Measurements from ENCODE around the gene CIAO1. TPM values are rescaled to one million over a fixed set of nuclear protein-coding genes. Genes with fewer than 3 reads are reported as not detected.

CIAO1 gene
- total and polyA plus RNA-seq, 2 of the 4 experiments (the other 2 are of a cell fraction), result 81.1 to 94.3 TPM

- Histone ChIP-seq H2AK9ac (replicated peaks; ENCODE audit: low read depth, low read length, poor library complexity) (no peak overlapping the region), H3K14ac (replicated peaks; ENCODE audit: low read depth, low read length) (no peak overlapping the region), H2BK5ac (ENCODE audit: low read depth, low read length, poor library complexity, severe bottlenecking) (no peak overlapping the region), H3K4me2 (ENCODE audit: low read depth, low read length) (no peak overlapping the region), H2AFZ (replicated peaks; ENCODE audit: low read length, poor library complexity) (no peak overlapping the region), H3K27ac (ENCODE audit: insufficient read depth, low read length) (no peak overlapping the region), H3K4ac (ENCODE audit: low read depth, low read length) (no peak overlapping the region), H2AK5ac (ENCODE audit: low read depth, low read length) (no peak overlapping the region), H3K23ac (ENCODE audit: low read depth, low read length) (no peak overlapping the region), H3K79me1 (ENCODE audit: low read depth in 1 of 2, low read length in 2 of 2) (no peaks in the 10 kb centered on the region; a peak in 1 of 4 replicates), H2BK120ac (ENCODE audit: low read depth, low read length) (no peak overlapping the region), H3K9ac (ENCODE audit: low read depth, low read length) (no peak overlapping the region), H4K91ac (ENCODE audit: insufficient read depth, low read depth, low read length) (no peak overlapping the region), H3K56ac (ENCODE audit: extremely low read depth, insufficient read depth, low read length) (no peak overlapping the region), H3K4me3 (ENCODE audit: insufficient read depth, low read depth, low read length) (no peak overlapping the region), H3K4me1 (ENCODE audit: control insufficient read depth, insufficient read depth, low read length) (no peaks in the 10 kb centered on the region), H4K5ac (ENCODE audit: low read depth, low read length) (no peak overlapping the region), H4K20me1 (ENCODE audit: insufficient read depth, low read length) (no peaks in the 10 kb centered on the region), H3K18ac (ENCODE audit: low read depth, low read length) (no peak overlapping the region), H3K27me3 (ENCODE audit: control insufficient read depth, insufficient read depth, low read length) (no peaks in the 10 kb centered on the region), H3K36me3 (ENCODE audit: control insufficient read depth, insufficient read depth, low read length) (peaks cover 92% of the 10 kb centered on the region), H3K9me1 (ENCODE audit: insufficient read depth, low read length) (no peaks in the 10 kb centered on the region), H3K9me3 (ENCODE audit: control insufficient read depth, insufficient read depth, low read length) (no peaks in the 10 kb centered on the region), H2BK15ac (ENCODE audit: low read depth, low read length) (no peak overlapping the region), H2BK20ac (ENCODE audit: low read depth, low read length) (no peak overlapping the region), H4K8ac (ENCODE audit: low read depth in 2 of 2, low read length in 2 of 2) (no peak overlapping the region)
- TF ChIP-seq CEBPB (IDR thresholded peaks at IDR 0.05; ENCODE audit: low read depth, low read length) (no peak), FOS (IDR thresholded peaks at IDR 0.05; ENCODE audit: low read depth, low read length) (no peak), NFE2L2 (IDR thresholded peaks at IDR 0.05; ENCODE audit: low read depth, low read length) (no peak), CHD1 (IDR thresholded peaks at IDR 0.05; ENCODE audit: low read depth, low read length) (no peak), ELK1 (IDR thresholded peaks at IDR 0.05; ENCODE audit: borderline replicate concordance, low read depth, low read length) (no peak), RCOR1 (IDR thresholded peaks at IDR 0.05; ENCODE audit: insufficient replicate concordance, low read length) (no peak), MXI1 (IDR thresholded peaks at IDR 0.05; ENCODE audit: borderline replicate concordance, low read depth, low read length) (no peak), USF2 (IDR thresholded peaks at IDR 0.05; ENCODE audit: low read depth, low read length) (no peak), MAFK (IDR thresholded peaks at IDR 0.05; ENCODE audit: low read depth, low read length) (no peak), RAD21 (IDR thresholded peaks at IDR 0.05; ENCODE audit: low read length) (no peak), SMC3 (IDR thresholded peaks at IDR 0.05; ENCODE audit: low read depth, low read length) (no peak), BHLHE40 (IDR thresholded peaks at IDR 0.05; ENCODE audit: low read depth, low read length) (no peak), POLR2A (IDR thresholded peaks at IDR 0.05; ENCODE audit: low read depth, low read length) (no peak), RFX5 (IDR thresholded peaks at IDR 0.05; ENCODE audit: low read depth, low read length) (no peak), CTCF (conservative IDR thresholded peaks at IDR 0.05; ENCODE audit: low read depth, low read length) (no peak), MAZ (IDR thresholded peaks at IDR 0.05; ENCODE audit: borderline replicate concordance, low read depth, low read length) (no peak)
- whole genome bisulfite sequencing, 2 experiments (ENCODE audit: extremely low coverage in 2 of 2, insufficient read length in 1 of 2), result 89% methylated on average over 5 of the region's 6 CpGs; no CpG with 5 or more reads in 1 of the 2 experiments
- ChIA-PET CTCF (no interaction called here), POLR2A (ENCODE audit: unreplicated experiment) (no interaction called here)
- dilution Hi-C loops (cut with HindIII; ENCODE audit: low sequenced_read_pairs, unreplicated experiment), result no loop called here
- ATAC-seq (ENCODE audit: low read depth) (no peak), DNase-seq (no peak)
- no TSS peak for BruUV-seq (replicated peaks)
- intact Hi-C loops (cut with micrococcal nuclease), result no loop called here
- in situ Hi-C loops (cut with MboI; ENCODE audit: low sequenced_read_pairs), result no loop called here
Observed at GRCh38 chr2:96287273-96287856, 21.3 kb downstream of the CIAO1 start.

Data from IMR-90 (cell line).